ENCODE data around the gene SMYD3. TPM values are rescaled to one million over a fixed set of nuclear protein-coding genes. Genes with fewer than 3 reads are reported as not detected.

The SMYD3 gene
- total and polyA plus RNA-seq, 10 of the 15 experiments (the other 5 are each of a cell fraction or from before 2014, with no cell fraction given) = 18.3 to 54.0 (median 24.8) TPM

DNA sequence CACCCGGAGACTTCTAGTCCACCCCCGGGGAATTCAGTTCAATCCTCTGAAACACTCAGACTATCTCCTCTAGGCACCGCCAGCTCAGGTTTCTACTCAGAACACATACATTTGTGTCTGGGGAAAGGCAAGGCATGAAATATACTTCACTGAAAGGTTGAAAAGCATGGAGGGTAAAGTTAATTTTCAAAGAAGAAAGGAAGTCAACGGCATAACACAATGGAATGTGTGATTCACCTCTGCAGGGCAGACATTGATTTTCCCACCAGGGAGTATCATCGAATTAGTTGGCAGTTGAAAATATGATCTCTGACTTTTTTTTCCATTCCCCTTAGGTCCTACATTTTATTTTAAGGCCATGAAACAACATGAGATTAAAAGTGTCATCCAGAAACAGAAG is 669.4 kb downstream of the SMYD3 start:
- ChIA-PET RAD21 (ENCODE audit: unreplicated experiment) (no interaction called here), POLR2A (no interaction called here), CTCF (no interaction called here), SMC1A (ENCODE audit: uncharacterized antibody, unreplicated experiment) (no interaction called here)
- no peak overlapping the region for H3K27ac ChIP-seq (ENCODE audit: control insufficient read depth, insufficient read depth)
- intact Hi-C loops (cut with micrococcal nuclease; ENCODE audit: unreplicated experiment) (no loop called here), in situ Hi-C loops (cut with MboI) (no loop called here)
- H3K79me2 ChIP-seq (ENCODE audit: control insufficient read depth, insufficient read depth, low read length) = no peaks in the 10 kb centered on the region
- no peak overlapping the region for H3K4me3 ChIP-seq
- H3K9ac ChIP-seq (ENCODE audit: control insufficient read depth, insufficient read depth, low read length) = no peak overlapping the region
- no peaks in the 10 kb centered on the region for H3K27me3 ChIP-seq (replicated peaks in 1 of 2; ENCODE audit: control insufficient read depth in 2 of 2, insufficient read depth in 2 of 2, low read length in 1 of 2)
- no peaks in the 10 kb centered on the region for H3K9me3 ChIP-seq (replicated peaks; ENCODE audit: control insufficient read depth, insufficient read depth, low read length)
- H4K20me1 ChIP-seq (ENCODE audit: control insufficient read depth, insufficient read depth) = no peaks in the 10 kb centered on the region
- no peak for TF ChIP-seq CBX5 (IDR thresholded peaks at IDR 0.05; ENCODE audit: low read depth)
- no peak for TF ChIP-seq EGR1 (IDR thresholded peaks at IDR 0.05; ENCODE audit: borderline replicate concordance in 1 of 2, low read depth in 2 of 2, low read length in 2 of 2)
- TF ChIP-seq, protein P1, sequence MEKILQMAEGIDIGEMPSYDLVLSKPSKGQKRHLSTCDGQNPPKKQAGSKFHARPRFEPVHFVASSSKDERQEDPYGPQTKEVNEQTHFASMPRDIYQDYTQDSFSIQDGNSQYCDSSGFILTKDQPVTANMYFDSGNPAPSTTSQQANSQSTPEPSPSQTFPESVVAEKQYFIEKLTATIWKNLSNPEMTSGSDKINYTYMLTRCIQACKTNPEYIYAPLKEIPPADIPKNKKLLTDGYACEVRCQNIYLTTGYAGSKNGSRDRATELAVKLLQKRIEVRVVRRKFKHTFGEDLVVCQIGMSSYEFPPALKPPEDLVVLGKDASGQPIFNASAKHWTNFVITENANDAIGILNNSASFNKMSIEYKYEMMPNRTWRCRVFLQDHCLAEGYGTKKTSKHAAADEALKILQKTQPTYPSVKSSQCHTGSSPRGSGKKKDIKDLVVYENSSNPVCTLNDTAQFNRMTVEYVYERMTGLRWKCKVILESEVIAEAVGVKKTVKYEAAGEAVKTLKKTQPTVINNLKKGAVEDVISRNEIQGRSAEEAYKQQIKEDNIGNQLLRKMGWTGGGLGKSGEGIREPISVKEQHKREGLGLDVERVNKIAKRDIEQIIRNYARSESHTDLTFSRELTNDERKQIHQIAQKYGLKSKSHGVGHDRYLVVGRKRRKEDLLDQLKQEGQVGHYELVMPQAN (conservative IDR thresholded peaks at IDR 0.05) = no peak
- TF ChIP-seq, protein P2, sequence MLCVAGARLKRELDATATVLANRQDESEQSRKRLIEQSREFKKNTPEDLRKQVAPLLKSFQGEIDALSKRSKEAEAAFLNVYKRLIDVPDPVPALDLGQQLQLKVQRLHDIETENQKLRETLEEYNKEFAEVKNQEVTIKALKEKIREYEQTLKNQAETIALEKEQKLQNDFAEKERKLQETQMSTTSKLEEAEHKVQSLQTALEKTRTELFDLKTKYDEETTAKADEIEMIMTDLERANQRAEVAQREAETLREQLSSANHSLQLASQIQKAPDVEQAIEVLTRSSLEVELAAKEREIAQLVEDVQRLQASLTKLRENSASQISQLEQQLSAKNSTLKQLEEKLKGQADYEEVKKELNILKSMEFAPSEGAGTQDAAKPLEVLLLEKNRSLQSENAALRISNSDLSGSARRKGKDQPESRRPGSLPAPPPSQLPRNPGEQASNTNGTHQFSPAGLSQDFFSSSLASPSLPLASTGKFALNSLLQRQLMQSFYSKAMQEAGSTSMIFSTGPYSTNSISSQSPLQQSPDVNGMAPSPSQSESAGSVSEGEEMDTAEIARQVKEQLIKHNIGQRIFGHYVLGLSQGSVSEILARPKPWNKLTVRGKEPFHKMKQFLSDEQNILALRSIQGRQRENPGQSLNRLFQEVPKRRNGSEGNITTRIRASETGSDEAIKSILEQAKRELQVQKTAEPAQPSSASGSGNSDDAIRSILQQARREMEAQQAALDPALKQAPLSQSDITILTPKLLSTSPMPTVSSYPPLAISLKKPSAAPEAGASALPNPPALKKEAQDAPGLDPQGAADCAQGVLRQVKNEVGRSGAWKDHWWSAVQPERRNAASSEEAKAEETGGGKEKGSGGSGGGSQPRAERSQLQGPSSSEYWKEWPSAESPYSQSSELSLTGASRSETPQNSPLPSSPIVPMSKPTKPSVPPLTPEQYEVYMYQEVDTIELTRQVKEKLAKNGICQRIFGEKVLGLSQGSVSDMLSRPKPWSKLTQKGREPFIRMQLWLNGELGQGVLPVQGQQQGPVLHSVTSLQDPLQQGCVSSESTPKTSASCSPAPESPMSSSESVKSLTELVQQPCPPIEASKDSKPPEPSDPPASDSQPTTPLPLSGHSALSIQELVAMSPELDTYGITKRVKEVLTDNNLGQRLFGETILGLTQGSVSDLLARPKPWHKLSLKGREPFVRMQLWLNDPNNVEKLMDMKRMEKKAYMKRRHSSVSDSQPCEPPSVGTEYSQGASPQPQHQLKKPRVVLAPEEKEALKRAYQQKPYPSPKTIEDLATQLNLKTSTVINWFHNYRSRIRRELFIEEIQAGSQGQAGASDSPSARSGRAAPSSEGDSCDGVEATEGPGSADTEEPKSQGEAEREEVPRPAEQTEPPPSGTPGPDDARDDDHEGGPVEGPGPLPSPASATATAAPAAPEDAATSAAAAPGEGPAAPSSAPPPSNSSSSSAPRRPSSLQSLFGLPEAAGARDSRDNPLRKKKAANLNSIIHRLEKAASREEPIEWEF (IDR thresholded peaks at IDR 0.05; ENCODE audit: insufficient replicate concordance, low read depth, low read length) = no peak
- H2AFZ ChIP-seq (ENCODE audit: control insufficient read depth, low read depth, low read length) = no peak overlapping the region
- H3K36me3 ChIP-seq (ENCODE audit: control insufficient read depth in 2 of 2, insufficient read depth in 2 of 2, low read length in 1 of 2) = no peaks in the 10 kb centered on the region; a peak in 2 of 4 replicates
- BruUV-seq (replicated peaks) = no TSS peak
- DNase-seq (ENCODE audit: low read depth, low spot score) = no peak
- no peak for ATAC-seq
- FAIRE-seq = no peak
- 98% methylated on average over 5 of the region's 5 CpGs for WGBS (ENCODE audit: insufficient coverage, insufficient replicate concordance, low lambda C conversion rate, missing lambda C conversion rate)
- H3K4me1 ChIP-seq (ENCODE audit: control insufficient read depth, insufficient read depth, low read length) = no peaks in the 10 kb centered on the region
- no peak overlapping the region for H3K4me2 ChIP-seq (ENCODE audit: control insufficient read depth, insufficient read depth)
